Glomerular endothelial cell (primary cell): ENCODE measurements around the gene ATP2B2. TPM values are rescaled to one million over a fixed set of nuclear protein-coding genes. Genes with fewer than 3 reads are reported as not detected.

Experiments
- DNase-seq: peaks from one replicate; pipeline ENCODE4 v3.0.0-alpha.2; 2011; ENCODE audit warnings: low read depth, low spot score; ENCODE audit errors: extremely low read depth
- total RNA-seq: library from RNA; depleted of rRNA; stranded (reverse); fragments of >200 nt; gene quantifications from 2 replicates; pipeline ENCODE4 v1.2.3, GENCODE V29; 2015

The ATP2B2 gene
- total RNA-seq, 1 donor from 2014 or later: not detected

GRCh38 chr3:10473581-10474274, 31.7 kb downstream of the ATP2B2 start:
- no peak for DNase-seq

- DNase-seq: no peak
Observed at GRCh38 chr3:10472877-10473440, 32.4 kb downstream of the ATP2B2 start.

GRCh38 chr3:10471054-10471688, 34.2 kb downstream of the ATP2B2 start:
- no peak for DNase-seq

GRCh38 chr3:10470120-10471053, 35.0 kb downstream of the ATP2B2 start:
- no peak for DNase-seq

GRCh38 chr3:10469441-10470119, 35.8 kb downstream of the ATP2B2 start:
- no peak for DNase-seq

GRCh38 chr3:10468613-10469354, 36.6 kb downstream of the ATP2B2 start:
- DNase-seq: no peak

- no peak for DNase-seq
Observed at GRCh38 chr3:10467904-10468612, 37.3 kb downstream of the ATP2B2 start.

- no peak for DNase-seq
Observed at GRCh38 chr3:10467204-10467603, 38.2 kb downstream of the ATP2B2 start.

GRCh38 chr3:10466186-10466585, 39.2 kb downstream of the ATP2B2 start:
- no peak for DNase-seq

GRCh38 chr3:10465161-10465560, 40.2 kb downstream of the ATP2B2 start:
- no peak for DNase-seq

- DNase-seq: no peak
Observed at GRCh38 chr3:10463533-10464434, 41.6 kb downstream of the ATP2B2 start.

- no peak for DNase-seq
Observed at GRCh38 chr3:10462641-10463532, 42.5 kb downstream of the ATP2B2 start.

- no peak for DNase-seq
Observed at GRCh38 chr3:10460951-10461545, 44.3 kb downstream of the ATP2B2 start.

- DNase-seq: peak; percentile 10
Observed at GRCh38 chr3:10459954-10460754, 45.2 kb downstream of the ATP2B2 start.

- no peak for DNase-seq
Observed at GRCh38 chr3:10457560-10457959, 47.8 kb downstream of the ATP2B2 start.

GRCh38 chr3:10456981-10457380, 48.4 kb downstream of the ATP2B2 start:
- DNase-seq: no peak
